Activated CD4-positive, alpha-beta memory T cell treated with anti-CD3 and anti-CD28 coated beads, Interleukin-2, amount 10 ng/mL, durations not matched to agents 7 days and 5 days (primary cell): ENCODE results near the gene DENND6B. TPM values are rescaled to one million over a fixed set of nuclear protein-coding genes. Genes with fewer than 3 reads are reported as not detected.

Experiments
- CTCF ChIA-PET: fragments of 350-600 bp; sonication (Branson Sonifier 250); formaldehyde crosslinking; loops from one replicate; lab custom pipeline; 2021; ENCODE audit warnings: antibody characterized with exemption, inconsistent platforms; lab: Charles Lee
- POLR2A ChIA-PET: fragments of 350-600 bp; sonication (Branson Sonifier 250); formaldehyde crosslinking; loops from one replicate; lab custom pipeline; 2021; ENCODE audit warnings: antibody characterized with exemption; lab: Charles Lee
- DNase-seq: peaks from one replicate; pipeline ENCODE4 v3.0.0-alpha.2; 2020
- H3K27ac Mint-ChIP-seq: one replicate; pipeline ENCODE4 v1.8.0; 2021; ENCODE audit warnings: mild to moderate bottlenecking, mixed read lengths
- H3K27me3 Mint-ChIP-seq: one replicate; pipeline ENCODE4 v1.8.0; 2021; ENCODE audit warnings: mixed read lengths
- H3K36me3 Mint-ChIP-seq: one replicate; pipeline ENCODE4 v1.8.0; 2021; ENCODE audit warnings: low read depth, mixed read lengths
- H3K4me1 Mint-ChIP-seq: one replicate; pipeline ENCODE4 v1.8.0; 2021; ENCODE audit warnings: mixed read lengths
- H3K4me3 Mint-ChIP-seq: one replicate; pipeline ENCODE4 v1.8.0; 2021; ENCODE audit warnings: mild to moderate bottlenecking, mixed read lengths
- H3K9me3 Mint-ChIP-seq: one replicate; pipeline ENCODE4 v1.8.0; 2021; ENCODE audit warnings: mixed read lengths
- total RNA-seq, 2 experiments: library from RNA; stranded (reverse); gene quantifications; one replicate each; pipeline ENCODE4 v1.2.3, GENCODE V29; 2021

Gene DENND6B
- total RNA-seq, 2 experiments from 2014 or later: 5.0 to 5.6 TPM

DNA sequence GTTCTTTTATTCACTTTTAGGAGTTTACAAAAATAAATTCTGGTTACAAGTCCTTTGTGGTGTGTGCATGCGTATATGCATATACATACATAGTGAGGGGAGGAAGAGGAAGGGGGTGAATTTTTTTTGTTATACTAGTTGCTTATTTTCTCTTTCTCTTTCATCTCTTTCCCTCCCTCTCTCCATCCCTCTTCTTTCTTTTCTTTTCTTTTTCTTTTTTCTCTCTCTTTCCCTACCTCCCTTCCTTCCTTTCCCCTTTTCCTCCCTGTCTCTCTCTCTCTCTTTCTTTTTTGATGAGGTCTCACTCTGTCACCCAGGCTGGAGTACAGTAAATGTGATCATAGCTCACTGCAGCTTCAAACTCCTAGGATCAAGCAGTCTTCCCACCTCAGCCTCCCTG, 30.4 kb upstream of the DENND6B start:
- Mint-ChIP-seq H3K4me1 (peaks cover 29% of the 10 kb centered on the region), H3K9me3 (no peaks in the 10 kb centered on the region), H3K27me3 (no peaks in the 10 kb centered on the region), H3K27ac (no peak overlapping the region), H3K36me3 (peaks cover 34% of the 10 kb centered on the region), H3K4me3 (no peak overlapping the region)
- CTCF ChIA-PET: interaction anchor here (1.4 kb wide), 1 partner anchor 9 kb away, joined by 5 read pairs; no protein-coding TSS in a partner anchor
- DNase-seq: no peak
- POLR2A ChIA-PET: interaction anchor here (1.3 kb wide), 1 partner anchor 14 kb away, joined by 4 read pairs; no protein-coding TSS in a partner anchor

- DNase-seq: no peak
- Mint-ChIP-seq H3K9me3 (no peaks in the 10 kb centered on the region), H3K4me1 (peaks cover 19% of the 10 kb centered on the region), H3K27me3 (no peaks in the 10 kb centered on the region), H3K4me3 (no peak overlapping the region), H3K36me3 (peaks cover 31% of the 10 kb centered on the region), H3K27ac (no peak overlapping the region)
- CTCF ChIA-PET: interaction anchor here (0.6 to 1.7 kb wide), 2 partner anchors 10 to 313 kb away, joined by 4 to 5 read pairs; no protein-coding TSS in a partner anchor
- POLR2A ChIA-PET: no interaction called here
Observed at GRCh38 chr22:50356186-50356585, 29.4 kb upstream of the DENND6B start.

GRCh38 chr22:50348058-50348457, 21.2 kb upstream of the DENND6B start:
- ChIA-PET CTCF (interaction anchor here (0.6 to 1.1 kb wide), 3 partner anchors 19 to 72 kb away, joined by 3 to 4 read pairs (median 3); no protein-coding TSS in a partner anchor), POLR2A (no interaction called here)
- no peak for DNase-seq
- Mint-ChIP-seq H3K27me3 (no peaks in the 10 kb centered on the region), H3K27ac (no peak overlapping the region), H3K9me3 (no peaks in the 10 kb centered on the region), H3K4me1 (no peaks in the 10 kb centered on the region), H3K36me3 (peaks cover 2% of the 10 kb centered on the region), H3K4me3 (no peak overlapping the region)

DNA sequence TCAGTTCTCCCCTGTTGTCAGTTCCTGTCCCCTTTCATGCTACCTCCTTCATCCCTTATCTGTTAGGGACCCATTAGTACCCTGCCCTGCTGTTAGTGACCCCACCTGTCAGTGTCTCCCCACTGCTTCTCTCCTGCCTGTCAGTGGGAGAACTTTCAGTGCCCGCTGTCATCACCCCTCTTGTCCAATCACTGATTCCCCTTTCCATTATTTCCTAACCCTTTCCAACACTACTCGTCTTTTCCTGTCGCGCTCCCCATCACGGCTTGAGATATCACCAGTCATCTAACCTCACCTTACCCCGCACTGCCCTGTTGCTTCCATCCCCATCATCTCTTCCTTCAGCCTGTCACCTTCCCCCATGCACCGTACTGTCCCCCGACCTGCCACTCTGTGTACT, 20.3 kb upstream of the DENND6B start:
- Mint-ChIP-seq H3K4me3 (no peak overlapping the region), H3K36me3 (no peaks in the 10 kb centered on the region), H3K27ac (no peak overlapping the region), H3K27me3 (no peaks in the 10 kb centered on the region), H3K9me3 (no peaks in the 10 kb centered on the region), H3K4me1 (peaks cover 5% of the 10 kb centered on the region)
- ChIA-PET CTCF (interaction anchor here (0.6 kb wide), 1 partner anchor 18 kb away, joined by 3 read pairs; no protein-coding TSS in a partner anchor), POLR2A (no interaction called here)
- no peak for DNase-seq

GRCh38 chr22:50346470-50346869, 19.7 kb upstream of the DENND6B start:
- Mint-ChIP-seq H3K9me3 (no peaks in the 10 kb centered on the region), H3K27me3 (no peaks in the 10 kb centered on the region), H3K36me3 (no peaks in the 10 kb centered on the region), H3K27ac (no peak overlapping the region), H3K4me3 (no peak overlapping the region), H3K4me1 (peaks cover 9% of the 10 kb centered on the region)
- CTCF ChIA-PET: no interaction called here
- no peak for DNase-seq
- POLR2A ChIA-PET: no interaction called here

DNA sequence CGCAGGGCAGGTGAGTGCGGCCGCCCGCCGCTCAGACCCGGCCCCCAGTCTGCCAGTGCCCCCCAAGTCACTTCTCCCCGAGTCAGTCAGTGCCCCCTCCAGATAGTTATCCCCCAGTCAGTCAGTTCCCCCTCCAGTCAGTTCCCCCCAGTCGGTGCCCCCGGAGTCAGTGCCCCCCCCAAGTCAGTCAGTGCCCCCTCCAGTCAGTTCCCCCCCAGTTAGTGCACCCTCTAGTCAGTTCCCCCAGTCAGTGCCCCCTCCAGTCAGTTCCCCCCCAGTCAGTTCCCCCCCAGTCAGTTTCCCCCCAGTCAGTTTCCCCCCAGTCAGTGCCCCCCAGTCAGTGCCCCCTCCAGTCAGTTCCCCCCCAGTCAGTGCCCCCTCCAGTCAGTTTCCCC, 16.7 kb upstream of the DENND6B start:
- H3K4me1 Mint-ChIP-seq: peaks cover 11% of the 10 kb centered on the region
- H3K27me3 Mint-ChIP-seq: no peaks in the 10 kb centered on the region
- no peaks in the 10 kb centered on the region for H3K36me3 Mint-ChIP-seq
- ChIA-PET CTCF (interaction anchor here (1.0 kb wide), 1 partner anchor 67 kb away, joined by 3 read pairs; no protein-coding TSS in a partner anchor), POLR2A (interaction anchor here (0.6 to 1.0 kb wide), 2 partner anchors 101 to 182 kb away, joined by 3 to 4 read pairs; partner anchors contain the start of gene SCO2)
- H3K9me3 Mint-ChIP-seq: no peaks in the 10 kb centered on the region
- no peak for DNase-seq
- peak overlapping the region; percentile 46 for H3K4me3 Mint-ChIP-seq
- H3K27ac Mint-ChIP-seq: no peak overlapping the region

GRCh38 chr22:50342651-50343540, 16.1 kb upstream of the DENND6B start, which contains the start of gene PPP6R2:
PPP6R2 (plus strand) TSS chr22:50343327; CDS start chr22:50393909, 50,582 bp downstream.
- no peaks in the 10 kb centered on the region for H3K9me3 Mint-ChIP-seq
- no peaks in the 10 kb centered on the region for H3K27me3 Mint-ChIP-seq
- peak within 1 kb of the TSS; percentile 77 for H3K4me3 Mint-ChIP-seq
- no peaks in the 10 kb centered on the region for H3K36me3 Mint-ChIP-seq
- POLR2A ChIA-PET: interaction anchor here (0.6 to 1.6 kb wide), 10 partner anchors 10 to 278 kb away, joined by 3 to 10 read pairs (median 4); partner anchors contain the start of genes DENND6B, HDAC10, PLXNB2 and SCO2
- peak within 1 kb of the TSS; percentile 88 for H3K27ac Mint-ChIP-seq
- DNase-seq: peak; percentile 88
- CTCF ChIA-PET: interaction anchor here (0.6 to 2.7 kb wide), 20 partner anchors 9 to 278 kb away, joined by 3 to 21 read pairs (median 5); partner anchors contain the start of genes DENND6B, HDAC10, SCO2 and TUBGCP6
- H3K4me1 Mint-ChIP-seq: peaks cover 11% of the 10 kb centered on the region

DNA sequence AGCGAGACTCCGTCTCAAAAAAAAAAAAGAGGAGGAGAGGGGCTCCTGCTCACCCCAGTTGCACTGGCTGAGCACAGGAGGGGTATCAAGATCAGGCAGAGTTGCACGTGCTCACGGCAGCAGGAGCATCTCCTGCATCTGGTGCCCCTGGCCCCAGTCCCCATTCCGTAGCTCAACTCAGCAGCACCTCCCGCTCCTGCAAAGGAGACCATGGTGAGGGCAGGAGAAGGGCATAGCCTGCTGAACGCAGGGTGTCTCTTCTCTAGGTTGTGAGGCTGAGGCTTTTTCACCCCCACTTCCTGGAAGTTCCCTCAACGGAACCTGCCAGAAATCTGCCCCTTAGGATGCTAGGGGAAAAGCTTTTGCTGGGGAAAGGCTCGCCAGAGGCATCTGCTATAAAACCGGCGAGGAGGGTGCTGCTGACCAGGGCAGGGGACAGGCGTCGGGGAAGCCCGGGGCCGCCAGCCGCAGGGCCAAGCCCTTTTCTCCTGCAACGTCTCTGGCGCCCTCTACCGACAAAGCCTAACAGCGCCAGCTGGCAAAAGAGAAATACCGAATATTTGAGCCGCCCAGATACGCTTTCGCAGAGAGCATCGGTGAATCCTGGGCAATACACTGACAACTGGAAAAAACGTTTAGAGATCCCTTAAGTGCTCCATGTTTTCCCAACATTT, 15.3 kb upstream of the DENND6B start:
- CTCF ChIA-PET: interaction anchor here (0.6 to 2.7 kb wide), 25 partner anchors 9 to 279 kb away, joined by 3 to 21 read pairs (median 5); partner anchors contain the start of genes CHKB, DENND6B, HDAC10 and SCO2
- H3K4me1 Mint-ChIP-seq: peaks cover 11% of the 10 kb centered on the region
- DNase-seq: peak; percentile 89
- H3K27me3 Mint-ChIP-seq: no peaks in the 10 kb centered on the region
- H3K27ac Mint-ChIP-seq: peak overlapping the region; percentile 88
- POLR2A ChIA-PET: interaction anchor here (0.8 to 1.6 kb wide), 11 partner anchors 9 to 279 kb away, joined by 3 to 10 read pairs (median 3); partner anchors contain the start of genes DENND6B, HDAC10 and PLXNB2
- no peaks in the 10 kb centered on the region for H3K36me3 Mint-ChIP-seq
- peak overlapping the region; percentile 77 for H3K4me3 Mint-ChIP-seq
- no peaks in the 10 kb centered on the region for H3K9me3 Mint-ChIP-seq

DNA sequence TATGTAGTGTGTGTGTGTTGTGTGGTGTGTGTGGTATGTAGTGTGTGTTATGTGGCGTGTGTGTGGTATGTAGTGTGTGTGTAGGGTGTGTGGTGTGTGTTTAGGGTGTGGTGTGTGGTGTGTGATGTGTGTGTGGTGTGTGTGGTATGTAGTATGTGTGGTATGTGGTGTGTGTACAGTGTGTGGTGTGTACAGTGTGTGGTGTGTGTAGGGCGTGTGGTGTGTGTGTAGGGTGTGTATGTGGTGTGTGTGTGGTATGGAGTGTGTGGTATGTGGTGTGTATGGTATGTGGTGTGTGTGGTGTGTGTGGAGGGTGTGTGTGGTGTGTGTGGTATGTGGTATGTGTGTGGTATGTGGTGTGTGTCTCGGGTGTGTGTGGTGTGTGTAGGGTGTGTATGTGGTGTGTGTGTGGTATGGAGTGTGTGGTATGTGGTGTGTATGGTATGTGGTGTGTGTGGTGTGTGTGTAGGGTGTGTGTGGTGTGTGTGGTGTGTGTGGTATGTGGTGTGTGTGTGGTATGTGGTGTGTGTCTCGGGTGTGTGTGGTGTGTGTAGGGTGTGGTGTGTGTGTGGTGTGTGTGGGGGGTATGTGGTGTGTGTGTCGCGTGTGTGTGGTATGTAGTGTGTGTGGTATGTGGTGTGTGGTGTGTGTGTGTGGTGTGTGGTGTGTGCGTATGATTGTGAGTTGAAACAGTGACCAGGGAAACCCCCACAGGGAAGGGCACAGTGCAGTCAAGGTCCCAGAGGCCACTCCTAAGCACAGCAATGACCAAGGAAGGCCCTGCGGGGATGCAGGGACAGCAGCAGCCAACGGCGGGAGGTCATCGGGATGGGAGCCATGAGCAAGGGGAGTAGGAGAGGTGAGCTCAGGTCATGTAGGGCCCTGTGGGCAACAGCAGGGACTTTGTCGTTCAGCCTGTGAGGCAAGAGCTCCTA, 13.4 kb upstream of the DENND6B start:
- POLR2A ChIA-PET: interaction anchor here (1.0 to 1.4 kb wide), 4 partner anchors 33 to 281 kb away, joined by 3 read pairs; partner anchors contain the start of genes NCAPH2 and PLXNB2
- DNase-seq: peak; percentile 29
- Mint-ChIP-seq H3K27me3 (no peaks in the 10 kb centered on the region), H3K4me3 (no peak overlapping the region), H3K9me3 (no peaks in the 10 kb centered on the region), H3K4me1 (peaks cover 11% of the 10 kb centered on the region), H3K36me3 (no peaks in the 10 kb centered on the region), H3K27ac (no peak overlapping the region)
- CTCF ChIA-PET: interaction anchor here (1.3 to 2.7 kb wide), 8 partner anchors 11 to 101 kb away, joined by 3 to 21 read pairs (median 10); partner anchors contain the start of genes DENND6B and HDAC10

DNA sequence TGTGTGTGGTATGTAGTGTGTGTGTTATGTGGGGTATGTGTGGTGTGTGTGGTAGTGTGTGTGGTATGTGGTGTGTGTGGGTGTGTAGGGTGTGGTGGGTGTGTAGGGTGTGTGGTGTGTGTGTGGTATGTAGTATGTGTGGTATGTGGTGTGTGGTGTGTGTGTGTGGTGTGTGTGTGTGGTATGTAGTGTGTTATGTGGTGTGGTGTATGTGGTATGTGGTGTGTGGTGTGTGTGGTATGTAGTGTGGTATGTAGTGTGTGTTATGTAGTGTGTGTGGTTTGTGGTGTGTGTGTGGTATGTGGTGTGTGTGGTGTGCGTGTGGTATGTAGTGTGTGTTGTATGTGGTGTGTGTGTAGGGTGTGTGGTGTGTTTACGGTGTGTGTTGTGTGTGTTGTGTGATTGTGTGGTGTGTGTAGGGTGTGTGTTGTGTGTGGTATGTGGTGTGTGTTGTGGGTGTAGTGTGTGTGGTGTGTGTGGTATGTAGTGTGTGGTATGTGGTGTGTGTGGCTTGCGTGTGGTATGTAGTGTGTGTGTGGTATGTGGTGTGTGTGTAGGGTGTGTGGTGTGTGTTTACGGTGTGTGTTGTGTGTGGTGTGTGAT, 12.1 kb upstream of the DENND6B start:
- H3K36me3 Mint-ChIP-seq: no peaks in the 10 kb centered on the region
- peaks cover 11% of the 10 kb centered on the region for H3K4me1 Mint-ChIP-seq
- no peak overlapping the region for H3K4me3 Mint-ChIP-seq
- CTCF ChIA-PET: no interaction called here
- POLR2A ChIA-PET: no interaction called here
- no peaks in the 10 kb centered on the region for H3K27me3 Mint-ChIP-seq
- no peak overlapping the region for H3K27ac Mint-ChIP-seq
- no peak for DNase-seq
- no peaks in the 10 kb centered on the region for H3K9me3 Mint-ChIP-seq

GRCh38 chr22:50338042-50338573, 11.3 kb upstream of the DENND6B start:
- CTCF ChIA-PET: no interaction called here
- Mint-ChIP-seq H3K27ac (no peak overlapping the region), H3K36me3 (no peaks in the 10 kb centered on the region), H3K27me3 (no peaks in the 10 kb centered on the region), H3K4me1 (peaks cover 11% of the 10 kb centered on the region), H3K4me3 (no peak overlapping the region), H3K9me3 (no peaks in the 10 kb centered on the region)
- POLR2A ChIA-PET: no interaction called here
- no peak for DNase-seq
